RKO (cell line): ENCODE data around the gene GPX1.
"Not testable (repeated sequence)": the region's sequence is repeated elsewhere in the genome, so short reads cannot be mapped to it uniquely, and the experiment has no call there.

Experiments used
- DNase-seq: peaks from one replicate; pipeline ENCODE4 v3.0.0-alpha.2; 2016; ENCODE audit warnings: low spot score

Gene GPX1

GRCh38 chr3:49357443-49358216, 523 bp downstream of the GPX1 start:
- peak; percentile 88 for DNase-seq

GRCh38 chr3:49357095-49357442, 1.1 kb downstream of the GPX1 start:
- not testable (repeated sequence) for DNase-seq

- no peak for DNase-seq
These were observed 5.2 kb downstream of the GPX1 start for GRCh38 chr3:49352890-49353421.

- no peak for DNase-seq
These were observed 5.9 kb downstream of the GPX1 start for GRCh38 chr3:49352281-49352680.

- DNase-seq, result no peak
These were observed 6.6 kb downstream of the GPX1 start for GRCh38 chr3:49351521-49352011.

- DNase-seq, result no peak
These were observed 8.6 kb downstream of the GPX1 start for GRCh38 chr3:49349348-49350114.

- DNase-seq, result not testable (repeated sequence)
These were observed 9.8 kb downstream of the GPX1 start for GRCh38 chr3:49348361-49348760.

- no peak for DNase-seq
These were observed 11.3 kb downstream of the GPX1 start for GRCh38 chr3:49346797-49347251.

GRCh38 chr3:49343163-49343562, 15.0 kb downstream of the GPX1 start:
- DNase-seq, result no peak

- no peak for DNase-seq
These were observed 16.2 kb downstream of the GPX1 start for GRCh38 chr3:49341996-49342395.

- DNase-seq, result peak; percentile 92
These were observed 18.0 kb downstream of the GPX1 start, which contains the start of gene USP4 for GRCh38 chr3:49339941-49340800. Gene USP4, minus strand, starts transcription at chr3:49340053. Its CDS starts 29 bp downstream, at chr3:49340024.

GRCh38 chr3:49339581-49339940, 18.6 kb downstream of the GPX1 start:
- DNase-seq, result no peak

- DNase-seq, result no peak
These were observed 24.1 kb downstream of the GPX1 start for GRCh38 chr3:49333916-49334633.

- no peak for DNase-seq
These were observed 25.1 kb downstream of the GPX1 start for GRCh38 chr3:49333091-49333490.

GRCh38 chr3:49329186-49329585, 29.0 kb downstream of the GPX1 start:
- no peak for DNase-seq

GRCh38 chr3:49328350-49328749, 29.8 kb downstream of the GPX1 start:
- DNase-seq, result not testable (repeated sequence)

GRCh38 chr3:49327485-49327884, 30.7 kb downstream of the GPX1 start:
- peak; percentile 24 for DNase-seq

- DNase-seq, result no peak
These were observed 33.4 kb downstream of the GPX1 start for GRCh38 chr3:49324768-49325167.

GRCh38 chr3:49316696-49317457, 41.3 kb downstream of the GPX1 start:
- no peak for DNase-seq

- DNase-seq, result no peak
These were observed 44.1 kb downstream of the GPX1 start for GRCh38 chr3:49313896-49314688.
